ENCODE measurements around the gene DGKG.

DNA sequence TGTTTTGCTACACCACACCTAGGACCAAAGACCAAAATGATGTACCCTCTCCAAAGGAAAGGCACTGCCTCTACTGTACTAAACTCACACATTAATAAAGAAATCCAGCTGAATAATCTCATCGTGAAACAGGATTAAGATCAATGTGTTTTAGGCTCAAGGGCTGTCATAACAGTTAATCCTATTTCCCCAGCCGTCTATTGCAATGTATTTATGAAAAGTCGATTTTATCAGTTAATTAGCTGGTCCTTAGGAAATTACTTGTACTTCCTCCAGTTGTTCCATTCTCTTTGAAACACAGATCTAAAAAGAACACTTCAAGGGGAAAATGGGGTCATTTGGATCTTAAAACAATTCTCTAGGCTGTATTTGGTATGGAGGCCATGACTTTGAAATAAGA, 261.6 kb downstream of the DGKG start:
- no peak for TF ChIP-seq CTCF (IDR thresholded peaks at IDR 0.05)
- TF ChIP-seq POLR2A (IDR thresholded peaks at IDR 0.05): no peak
